IMR-90 (cell line): ENCODE results near the gene MLYCD. TPM values are rescaled to one million over a fixed set of nuclear protein-coding genes. Genes with fewer than 3 reads are reported as not detected.

ENCODE experiments used
- ATAC-seq: fragments of 200-7000 bp; cut with Tn5 transposase; 2 replicates; pipeline ENCODE4 v1.9.1; 2020; ENCODE audit warnings: low read depth, mild to moderate bottlenecking, moderate library complexity
- BruUV-seq: library from RNA; stranded (reverse); fragments of 400-500 nt; replicated peaks from 2 replicates; lab custom pipeline; 2021; lab: Mats Ljungman, UMichigan
- CTCF ChIA-PET: fragments of 300-600 bp; formaldehyde crosslinking; extraction: SDS; loops from one replicate; lab custom pipeline; 2021; ENCODE audit warnings: antibody characterized with exemption; lab: Yijun Ruan, JAX
- POLR2A ChIA-PET: fragments of 300-600 bp; sonication (Branson Sonifier 250); formaldehyde crosslinking; loops from one replicate; lab custom pipeline; 2022; ENCODE audit warnings: antibody characterized with exemption; ENCODE audit not compliant: unreplicated experiment; lab: Charles Lee
- DNase-seq: peaks from one replicate; pipeline ENCODE4 v3.0.0; 2013
- H2AFZ ChIP-seq: replicated peaks from 2 replicates; pipeline ENCODE3; 2013; ENCODE audit warnings: low read length, mild to moderate bottlenecking; ENCODE audit not compliant: poor library complexity
- H2AK5ac ChIP-seq: 2 replicates; pipeline ENCODE4 v1.6.1; 2013; ENCODE audit warnings: low read depth, low read length, inconsistent platforms
- H2AK9ac ChIP-seq: replicated peaks from 2 replicates; pipeline ENCODE3; 2013; ENCODE audit warnings: mild to moderate bottlenecking, low read depth, low read length, moderate library complexity; ENCODE audit not compliant: poor library complexity
- H2BK120ac ChIP-seq: 2 replicates; pipeline ENCODE4 v1.6.1; 2013; ENCODE audit warnings: low read depth, low read length, inconsistent platforms
- H2BK15ac ChIP-seq: 3 replicates; pipeline ENCODE4 v1.6.1; 2013; ENCODE audit warnings: low read depth, low read length, inconsistent platforms
- H2BK20ac ChIP-seq: 2 replicates; pipeline ENCODE4 v1.6.1; 2013; ENCODE audit warnings: low read depth, mild to moderate bottlenecking, inconsistent platforms, low read length, moderate library complexity
- H2BK5ac ChIP-seq: 2 replicates; pipeline ENCODE4 v1.6.1; 2013; ENCODE audit warnings: mild to moderate bottlenecking, low read depth, low read length, inconsistent platforms; ENCODE audit not compliant: poor library complexity, severe bottlenecking
- H3K14ac ChIP-seq: replicated peaks from 2 replicates; pipeline ENCODE4 v1.6.1; 2013; ENCODE audit warnings: low read depth, low read length, inconsistent platforms
- H3K18ac ChIP-seq: 2 replicates; pipeline ENCODE4 v1.6.1; 2013; ENCODE audit warnings: low read depth, low read length, control low read depth
- H3K23ac ChIP-seq: 2 replicates; pipeline ENCODE4 v1.6.1; 2013; ENCODE audit warnings: low read depth, low read length, inconsistent platforms
- H3K27ac ChIP-seq: 2 replicates; pipeline ENCODE4 v1.5.1; 2013; ENCODE audit warnings: mild to moderate bottlenecking, control low read depth, low read length; ENCODE audit not compliant: insufficient read depth
- H3K27me3 ChIP-seq: 2 replicates; pipeline ENCODE4 v1.6.1; 2013; ENCODE audit warnings: low read length; ENCODE audit not compliant: control insufficient read depth, insufficient read depth
- H3K36me3 ChIP-seq: 2 replicates; pipeline ENCODE4 v1.6.1; 2013; ENCODE audit warnings: low read length, mixed read lengths; ENCODE audit not compliant: control insufficient read depth, insufficient read depth
- H3K4ac ChIP-seq: 2 replicates; pipeline ENCODE4 v1.6.1; 2013; ENCODE audit warnings: low read depth, low read length, inconsistent platforms
- H3K4me1 ChIP-seq: 2 replicates; pipeline ENCODE4 v1.6.1; 2013; ENCODE audit warnings: low read length, mixed read lengths; ENCODE audit not compliant: control insufficient read depth, insufficient read depth
- H3K4me2 ChIP-seq: 2 replicates; pipeline ENCODE4 v1.6.1; 2013; ENCODE audit warnings: low read depth, mild to moderate bottlenecking, control low read depth, low read length, moderate library complexity
- H3K4me3 ChIP-seq: 2 replicates; pipeline ENCODE4 v1.5.1; 2013; ENCODE audit warnings: low read depth, mild to moderate bottlenecking, control low read depth, low read length, moderate library complexity; ENCODE audit not compliant: insufficient read depth
- H3K56ac ChIP-seq: 2 replicates; pipeline ENCODE4 v1.6.1; 2013; ENCODE audit warnings: low read length, inconsistent platforms; ENCODE audit not compliant: insufficient read depth; ENCODE audit errors: extremely low read depth
- H3K79me1 ChIP-seq, 2 experiments: 2 replicates each; pipeline ENCODE4 v1.6.1; 2013; ENCODE audit warnings: low read length in 2 of 2, inconsistent platforms in 1 of 2, low read depth in 1 of 2
- H3K9ac ChIP-seq: 2 replicates; pipeline ENCODE4 v1.6.1; 2013; ENCODE audit warnings: low read depth, low read length, control low read depth
- H3K9me1 ChIP-seq: 2 replicates; pipeline ENCODE4 v1.6.1; 2013; ENCODE audit warnings: low read length, inconsistent platforms; ENCODE audit not compliant: insufficient read depth
- H3K9me3 ChIP-seq: 2 replicates; pipeline ENCODE4 v1.6.1; 2013; ENCODE audit warnings: low read length; ENCODE audit not compliant: control insufficient read depth, insufficient read depth
- H4K20me1 ChIP-seq: 2 replicates; pipeline ENCODE4 v1.6.1; 2013; ENCODE audit warnings: low read length, inconsistent platforms; ENCODE audit not compliant: insufficient read depth
- H4K5ac ChIP-seq: 2 replicates; pipeline ENCODE4 v1.6.1; 2013; ENCODE audit warnings: mild to moderate bottlenecking, low read depth, low read length, control low read depth
- H4K8ac ChIP-seq, 2 experiments: 2 replicates each; pipeline ENCODE4 v1.6.1; 2013; ENCODE audit warnings: low read depth in 2 of 2, low read length in 2 of 2, control low read depth in 1 of 2, inconsistent platforms in 1 of 2
- H4K91ac ChIP-seq: 2 replicates; pipeline ENCODE4 v1.6.1; 2013; ENCODE audit warnings: low read depth, low read length, inconsistent platforms; ENCODE audit not compliant: insufficient read depth
- CHD1 ChIP-seq: IDR thresholded peaks from 2 replicates; pipeline ENCODE4 v1.6.1; 2012; ENCODE audit warnings: low read depth, low read length, improper control_type of control experiment
- MAFK ChIP-seq: IDR thresholded peaks from 2 replicates; pipeline ENCODE4 v1.6.1; 2012; ENCODE audit warnings: low read depth, low read length, improper control_type of control experiment
- NFE2L2 ChIP-seq: fragments of 150-350 bp; IDR thresholded peaks from 2 replicates; pipeline ENCODE4 v1.6.1; 2016; ENCODE audit warnings: low read depth, mild to moderate bottlenecking, low read length
- RAD21 ChIP-seq: IDR thresholded peaks from 2 replicates; pipeline ENCODE4 v1.6.1; 2012; ENCODE audit warnings: low read length, improper control_type of control experiment
- RCOR1 ChIP-seq: IDR thresholded peaks from 2 replicates; pipeline ENCODE4 v1.6.1; 2012; ENCODE audit warnings: mild to moderate bottlenecking, low read length, improper control_type of control experiment; ENCODE audit not compliant: insufficient replicate concordance
- RFX5 ChIP-seq: IDR thresholded peaks from 2 replicates; pipeline ENCODE4 v1.8.0; 2012; ENCODE audit warnings: low read depth, mild to moderate bottlenecking, low read length, moderate library complexity
- SMC3 ChIP-seq: fragments of 150-350 bp; IDR thresholded peaks from 2 replicates; pipeline ENCODE4 v1.6.1; 2016; ENCODE audit warnings: low read depth, mild to moderate bottlenecking, antibody characterized with exemption, low read length, moderate library complexity
- WGBS, 2 experiments: methylation state at CpG; one replicate each; pipeline versions ENCODE4 v1.1.5 to v1.1.7; 2013; ENCODE audit warnings: missing lambda C conversion rate in 2 of 2; ENCODE audit not compliant: insufficient read length in 1 of 2; ENCODE audit errors: extremely low coverage in 2 of 2; 5-methylcytosine and 5-hydroxymethylcytosine counted together
- dilution Hi-C: fragments of 300-500 bp; cut with HindIII; formaldehyde crosslinking; loops from one replicate; pipeline ENCODE4 v1.14.3; 2018; ENCODE audit warnings: low sequenced_read_pairs; ENCODE audit not compliant: unreplicated experiment
- in situ Hi-C: fragments of 300-500 bp; cut with MboI; formaldehyde crosslinking; loops from 3 replicates; pipeline ENCODE4 v1.14.3; 2019; ENCODE audit warnings: low sequenced_read_pairs, inconsistent platforms, mixed read lengths
- intact Hi-C: fragments of 100-400 bp; cut with micrococcal nuclease; formaldehyde crosslinking; loops from 2 replicates; pipeline ENCODE4 v1.10.0; 2022
- polyA plus RNA-seq, 3 experiments: library from polyadenylated mRNA; depleted of rRNA; stranded (reverse); fragments of >200 nt; gene quantifications; 2 replicates each; pipeline ENCODE4 v1.2.3, GENCODE V29; 2012; ENCODE audit warnings: low replicate concordance in 1 of 3
- total RNA-seq: library from RNA; depleted of rRNA; stranded (reverse); fragments of >200 nt; gene quantifications from 2 replicates; pipeline ENCODE4 v1.2.3, GENCODE V29; 2012
- TF ChIP-seq, protein P1 (sequence below): fragments of 150-350 bp; IDR thresholded peaks from 2 replicates; pipeline ENCODE4 v1.6.1; 2016; ENCODE audit warnings: low read depth, mild to moderate bottlenecking, low read length, moderate library complexity, borderline replicate concordance
- TF ChIP-seq, protein P2 (sequence below): conservative IDR thresholded peaks from 2 replicates; pipeline ENCODE4 v1.5.1; 2012; ENCODE audit warnings: mild to moderate bottlenecking, low read depth, low read length, improper control_type of control experiment
- TF ChIP-seq, protein P3 (sequence below): fragments of 150-350 bp; IDR thresholded peaks from 2 replicates; pipeline ENCODE4 v1.6.1; 2017; ENCODE audit warnings: mild to moderate bottlenecking, antibody characterized with exemption, low read length, low read depth

Gene MLYCD
- total and polyA plus RNA-seq, 2 of the 4 experiments (the other 2 are of a cell fraction): 1.9 to 2.7 TPM

DNA sequence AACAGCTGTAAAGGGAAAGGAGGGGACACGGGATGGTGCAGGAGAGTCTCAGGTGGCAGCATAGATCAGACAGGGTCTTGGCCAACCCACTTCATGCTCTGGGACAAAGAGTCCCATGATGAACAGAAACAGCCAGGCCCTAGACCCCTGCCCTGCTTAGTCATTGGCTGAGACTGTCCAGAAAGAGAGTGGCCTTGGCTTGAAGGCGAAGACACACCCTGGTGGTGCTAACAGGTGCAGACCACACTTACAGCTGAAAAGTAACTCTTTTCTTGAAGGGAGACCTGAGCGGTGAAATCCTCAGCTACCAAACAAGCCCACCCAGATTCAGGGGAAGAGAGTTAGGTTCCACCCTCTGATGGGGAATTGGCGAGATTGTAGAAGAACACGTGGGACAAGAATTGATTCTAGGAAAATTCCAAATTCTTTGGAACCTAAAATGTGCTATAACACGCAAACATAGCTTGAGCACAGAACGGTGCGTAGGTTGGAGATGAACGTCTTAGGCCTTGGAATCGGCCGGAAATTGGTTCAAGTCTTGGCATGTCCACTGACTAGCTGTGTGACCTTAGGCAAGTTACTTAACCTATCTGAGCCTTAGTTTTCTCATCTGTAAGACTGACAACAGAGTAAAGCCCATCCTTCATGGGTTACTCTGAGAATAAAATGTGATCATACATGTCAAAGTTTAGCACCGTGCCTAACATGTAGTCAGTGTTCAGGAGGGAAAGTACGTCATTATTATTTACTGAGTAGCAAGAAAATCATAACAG lies 12.5 kb upstream of the MLYCD start:
- H3K4me3 ChIP-seq: no peak overlapping the region
- in situ Hi-C loops: no loop called here
- no peaks in the 10 kb centered on the region for H3K36me3 ChIP-seq

More for the DNA sequence above, 12.5 kb upstream of the MLYCD start:
- intact Hi-C loops: no loop called here
- no peak overlapping the region for H4K5ac ChIP-seq
- WGBS, 2 experiments: 81% methylated on average over 6 of the region's 13 CpGs; no CpG with 5 or more reads in 1 of the 2 experiments
- no peak for ATAC-seq
- no peak overlapping the region for H3K4ac ChIP-seq
- H2AK9ac ChIP-seq: no peak overlapping the region
- no peaks in the 10 kb centered on the region for H3K79me1 ChIP-seq
- H2AK5ac ChIP-seq: no peak overlapping the region
- CTCF ChIA-PET: interaction anchor here (0.6 kb wide), 2 partner anchors 10 to 45 kb away, joined by 3 read pairs; no protein-coding TSS in a partner anchor
- no peak overlapping the region for H4K91ac ChIP-seq
- no peak overlapping the region for H4K8ac ChIP-seq
- dilution Hi-C loops: no loop called here
- no peak overlapping the region for H2BK15ac ChIP-seq
- H3K9ac ChIP-seq: no peak overlapping the region
- no peak overlapping the region for H2BK120ac ChIP-seq
- peaks cover 37% of the 10 kb centered on the region for H3K27me3 ChIP-seq
- no peaks in the 10 kb centered on the region for H4K20me1 ChIP-seq
- H3K18ac ChIP-seq: no peak overlapping the region
- H3K56ac ChIP-seq: no peak overlapping the region
- no peak overlapping the region for H2AFZ ChIP-seq
- POLR2A ChIA-PET: no interaction called here
- H2BK20ac ChIP-seq: no peak overlapping the region
- no peaks in the 10 kb centered on the region for H3K4me1 ChIP-seq
- peaks cover 8% of the 10 kb centered on the region; the same call in 1 of the 2 replicates for H3K9me3 ChIP-seq
- TF ChIP-seq SMC3 (no peak), RFX5 (no peak), RAD21 (no peak), CHD1 (no peak), NFE2L2 (no peak), RCOR1 (no peak), MAFK (no peak)
- TF ChIP-seq, protein P1, sequence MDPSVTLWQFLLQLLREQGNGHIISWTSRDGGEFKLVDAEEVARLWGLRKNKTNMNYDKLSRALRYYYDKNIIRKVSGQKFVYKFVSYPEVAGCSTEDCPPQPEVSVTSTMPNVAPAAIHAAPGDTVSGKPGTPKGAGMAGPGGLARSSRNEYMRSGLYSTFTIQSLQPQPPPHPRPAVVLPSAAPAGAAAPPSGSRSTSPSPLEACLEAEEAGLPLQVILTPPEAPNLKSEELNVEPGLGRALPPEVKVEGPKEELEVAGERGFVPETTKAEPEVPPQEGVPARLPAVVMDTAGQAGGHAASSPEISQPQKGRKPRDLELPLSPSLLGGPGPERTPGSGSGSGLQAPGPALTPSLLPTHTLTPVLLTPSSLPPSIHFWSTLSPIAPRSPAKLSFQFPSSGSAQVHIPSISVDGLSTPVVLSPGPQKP: no peak
- TF ChIP-seq, protein P2, sequence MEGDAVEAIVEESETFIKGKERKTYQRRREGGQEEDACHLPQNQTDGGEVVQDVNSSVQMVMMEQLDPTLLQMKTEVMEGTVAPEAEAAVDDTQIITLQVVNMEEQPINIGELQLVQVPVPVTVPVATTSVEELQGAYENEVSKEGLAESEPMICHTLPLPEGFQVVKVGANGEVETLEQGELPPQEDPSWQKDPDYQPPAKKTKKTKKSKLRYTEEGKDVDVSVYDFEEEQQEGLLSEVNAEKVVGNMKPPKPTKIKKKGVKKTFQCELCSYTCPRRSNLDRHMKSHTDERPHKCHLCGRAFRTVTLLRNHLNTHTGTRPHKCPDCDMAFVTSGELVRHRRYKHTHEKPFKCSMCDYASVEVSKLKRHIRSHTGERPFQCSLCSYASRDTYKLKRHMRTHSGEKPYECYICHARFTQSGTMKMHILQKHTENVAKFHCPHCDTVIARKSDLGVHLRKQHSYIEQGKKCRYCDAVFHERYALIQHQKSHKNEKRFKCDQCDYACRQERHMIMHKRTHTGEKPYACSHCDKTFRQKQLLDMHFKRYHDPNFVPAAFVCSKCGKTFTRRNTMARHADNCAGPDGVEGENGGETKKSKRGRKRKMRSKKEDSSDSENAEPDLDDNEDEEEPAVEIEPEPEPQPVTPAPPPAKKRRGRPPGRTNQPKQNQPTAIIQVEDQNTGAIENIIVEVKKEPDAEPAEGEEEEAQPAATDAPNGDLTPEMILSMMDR: no peak
- TF ChIP-seq, protein P3, sequence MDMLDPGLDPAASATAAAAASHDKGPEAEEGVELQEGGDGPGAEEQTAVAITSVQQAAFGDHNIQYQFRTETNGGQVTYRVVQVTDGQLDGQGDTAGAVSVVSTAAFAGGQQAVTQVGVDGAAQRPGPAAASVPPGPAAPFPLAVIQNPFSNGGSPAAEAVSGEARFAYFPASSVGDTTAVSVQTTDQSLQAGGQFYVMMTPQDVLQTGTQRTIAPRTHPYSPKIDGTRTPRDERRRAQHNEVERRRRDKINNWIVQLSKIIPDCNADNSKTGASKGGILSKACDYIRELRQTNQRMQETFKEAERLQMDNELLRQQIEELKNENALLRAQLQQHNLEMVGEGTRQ: no peak
- H3K23ac ChIP-seq: no peak overlapping the region
- H3K14ac ChIP-seq: no peak overlapping the region
- H3K9me1 ChIP-seq: no peaks in the 10 kb centered on the region
- DNase-seq: no peak
- H3K27ac ChIP-seq: no peak overlapping the region
- H2BK5ac ChIP-seq: no peak overlapping the region
- no peak overlapping the region for H3K4me2 ChIP-seq
- BruUV-seq: no TSS peak
